ENCODE data around the gene DGKQ.
"Not testable (repeated sequence)": the region's sequence is repeated elsewhere in the genome, so short reads cannot be mapped to it uniquely, and the experiment has no call there.

The DGKQ gene

GRCh38 chr4:1000686-1001260 lies 27.4 kb upstream of the DGKQ start:
- Histone ChIP-seq H2AK5ac (ENCODE audit: low read length) (no peak overlapping the region), H4K8ac (ENCODE audit: low read depth, low read length) (no peak overlapping the region), H2BK5ac (ENCODE audit: low read length) (no peak overlapping the region), H3K4me2 (ENCODE audit: low read length) (no peak overlapping the region), H3K9ac (ENCODE audit: low read length) (no peak overlapping the region), H3K56ac (ENCODE audit: low read length) (no peak overlapping the region), H4K5ac (ENCODE audit: low read length) (no peak overlapping the region), H3K4me3 (ENCODE audit: low read length) (no peak overlapping the region), H3K27ac (ENCODE audit: low read depth, low read length) (no peak overlapping the region), H2BK15ac (replicated peaks; ENCODE audit: low read depth) (no peak overlapping the region), H3K36me3 (ENCODE audit: control insufficient read depth, insufficient read depth, low read length) (no peaks in the 10 kb centered on the region), H3K79me1 (ENCODE audit: low read length) (no peaks in the 10 kb centered on the region), H3K18ac (ENCODE audit: low read length) (no peak overlapping the region), H3K4ac (ENCODE audit: low read depth, low read length) (no peak overlapping the region), H3K4me1 (ENCODE audit: control insufficient read depth, low read depth, low read length) (no peaks in the 10 kb centered on the region), H3K79me2 (ENCODE audit: control insufficient read depth, insufficient read depth, low read length) (no peaks in the 10 kb centered on the region), H3K23ac (ENCODE audit: low read length) (no peak overlapping the region), H3K27me3 (ENCODE audit: insufficient read depth, low read length, poor library complexity) (peaks cover 49% of the 10 kb centered on the region), H2BK120ac (ENCODE audit: low read depth, low read length) (no peak overlapping the region)
- no peak for DNase-seq
- no CpG with 5 or more reads among the region's 15 CpGs for WGBS (ENCODE audit: extremely low coverage, insufficient coverage, low lambda C conversion rate)

GRCh38 chr4:999882-1000425 lies 26.6 kb upstream of the DGKQ start:
- WGBS (ENCODE audit: extremely low coverage, insufficient coverage, low lambda C conversion rate) = no CpG with 5 or more reads among the region's 18 CpGs

GRCh38 chr4:999240-999863 lies 26.0 kb upstream of the DGKQ start:
- not testable (repeated sequence) for H2BK120ac ChIP-seq (ENCODE audit: low read depth, low read length); H3K79me1 ChIP-seq (ENCODE audit: low read length); H3K4ac ChIP-seq (ENCODE audit: low read depth, low read length); H3K79me2 ChIP-seq (ENCODE audit: control insufficient read depth, insufficient read depth, low read length); H3K56ac ChIP-seq (ENCODE audit: low read length); H3K23ac ChIP-seq (ENCODE audit: low read length); H3K4me1 ChIP-seq (ENCODE audit: control insufficient read depth, low read depth, low read length); H4K8ac ChIP-seq (ENCODE audit: low read depth, low read length); H4K5ac ChIP-seq (ENCODE audit: low read length); H3K4me3 ChIP-seq (ENCODE audit: low read length); H3K18ac ChIP-seq (ENCODE audit: low read length); H3K27ac ChIP-seq (ENCODE audit: low read depth, low read length); H2BK5ac ChIP-seq (ENCODE audit: low read length); H3K36me3 ChIP-seq (ENCODE audit: control insufficient read depth, insufficient read depth, low read length); H3K9ac ChIP-seq (ENCODE audit: low read length); H2AK5ac ChIP-seq (ENCODE audit: low read length); H2BK15ac ChIP-seq (replicated peaks; ENCODE audit: low read depth); DNase-seq; H3K4me2 ChIP-seq (ENCODE audit: low read length)
- no CpG with 5 or more reads among the region's 21 CpGs for WGBS (ENCODE audit: extremely low coverage, insufficient coverage, low lambda C conversion rate)
- peaks cover 49% of the 10 kb centered on the region for H3K27me3 ChIP-seq (ENCODE audit: insufficient read depth, low read length, poor library complexity)

More at GRCh38 chr4:999882-1000425, 26.6 kb upstream of the DGKQ start:
- no peak overlapping the region for H2AK5ac ChIP-seq (ENCODE audit: low read length)
- H3K4me2 ChIP-seq (ENCODE audit: low read length) = no peak overlapping the region
- H2BK5ac ChIP-seq (ENCODE audit: low read length) = no peak overlapping the region
- no peaks in the 10 kb centered on the region for H3K4me1 ChIP-seq (ENCODE audit: control insufficient read depth, low read depth, low read length)
- no peak overlapping the region for H2BK120ac ChIP-seq (ENCODE audit: low read depth, low read length)
- H3K27ac ChIP-seq (ENCODE audit: low read depth, low read length) = no peak overlapping the region
- no peak overlapping the region for H3K23ac ChIP-seq (ENCODE audit: low read length)
- H3K18ac ChIP-seq (ENCODE audit: low read length) = no peak overlapping the region
- peaks cover 49% of the 10 kb centered on the region for H3K27me3 ChIP-seq (ENCODE audit: insufficient read depth, low read length, poor library complexity)
- H3K4me3 ChIP-seq (ENCODE audit: low read length) = no peak overlapping the region
- no peak overlapping the region for H3K9ac ChIP-seq (ENCODE audit: low read length)
- no peak overlapping the region for H4K5ac ChIP-seq (ENCODE audit: low read length)
- DNase-seq = no peak
- H3K79me1 ChIP-seq (ENCODE audit: low read length) = no peaks in the 10 kb centered on the region
- no peak overlapping the region for H3K56ac ChIP-seq (ENCODE audit: low read length)
- no peak overlapping the region for H2BK15ac ChIP-seq (replicated peaks; ENCODE audit: low read depth)
- H3K36me3 ChIP-seq (ENCODE audit: control insufficient read depth, insufficient read depth, low read length) = no peaks in the 10 kb centered on the region
- H3K4ac ChIP-seq (ENCODE audit: low read depth, low read length) = no peak overlapping the region
- H3K79me2 ChIP-seq (ENCODE audit: control insufficient read depth, insufficient read depth, low read length) = no peaks in the 10 kb centered on the region
- H4K8ac ChIP-seq (ENCODE audit: low read depth, low read length) = no peak overlapping the region

- no peak for DNase-seq
- Histone ChIP-seq H3K4me3 (ENCODE audit: low read length) (no peak overlapping the region), H2AK5ac (ENCODE audit: low read length) (no peak overlapping the region), H3K4me1 (ENCODE audit: control insufficient read depth, low read depth, low read length) (no peaks in the 10 kb centered on the region), H2BK5ac (ENCODE audit: low read length) (no peak overlapping the region), H3K36me3 (ENCODE audit: control insufficient read depth, insufficient read depth, low read length) (no peaks in the 10 kb centered on the region), H2BK120ac (ENCODE audit: low read depth, low read length) (no peak overlapping the region), H3K23ac (ENCODE audit: low read length) (no peak overlapping the region), H3K18ac (ENCODE audit: low read length) (no peak overlapping the region), H4K8ac (ENCODE audit: low read depth, low read length) (no peak overlapping the region), H3K56ac (ENCODE audit: low read length) (no peak overlapping the region), H3K27me3 (ENCODE audit: insufficient read depth, low read length, poor library complexity) (peaks cover 40% of the 10 kb centered on the region), H3K79me1 (ENCODE audit: low read length) (no peaks in the 10 kb centered on the region), H3K27ac (ENCODE audit: low read depth, low read length) (no peak overlapping the region), H3K9ac (ENCODE audit: low read length) (no peak overlapping the region), H2BK15ac (replicated peaks; ENCODE audit: low read depth) (no peak overlapping the region), H3K4ac (ENCODE audit: low read depth, low read length) (no peak overlapping the region), H4K5ac (ENCODE audit: low read length) (no peak overlapping the region), H3K4me2 (ENCODE audit: low read length) (no peak overlapping the region), H3K79me2 (ENCODE audit: control insufficient read depth, insufficient read depth, low read length) (no peaks in the 10 kb centered on the region)
- no CpG with 5 or more reads among the region's 12 CpGs for WGBS (ENCODE audit: extremely low coverage, insufficient coverage, low lambda C conversion rate)
These were observed 24.8 kb upstream of the DGKQ start for GRCh38 chr4:998096-998691.

- peaks cover 36% of the 10 kb centered on the region for H3K27me3 ChIP-seq (ENCODE audit: insufficient read depth, low read length, poor library complexity)
- DNase-seq = no peak
These were observed 24.2 kb upstream of the DGKQ start for GRCh38 chr4:997375-998071.

More at GRCh38 chr4:997375-998071, 24.2 kb upstream of the DGKQ start:
- H4K5ac ChIP-seq (ENCODE audit: low read length) = no peak overlapping the region
- H3K4me3 ChIP-seq (ENCODE audit: low read length) = no peak overlapping the region
- H3K4ac ChIP-seq (ENCODE audit: low read depth, low read length) = no peak overlapping the region
- H4K8ac ChIP-seq (ENCODE audit: low read depth, low read length) = no peak overlapping the region
- H3K27ac ChIP-seq (ENCODE audit: low read depth, low read length) = no peak overlapping the region
- H3K4me2 ChIP-seq (ENCODE audit: low read length) = no peak overlapping the region
- H3K36me3 ChIP-seq (ENCODE audit: control insufficient read depth, insufficient read depth, low read length) = no peaks in the 10 kb centered on the region
- H3K79me2 ChIP-seq (ENCODE audit: control insufficient read depth, insufficient read depth, low read length) = no peaks in the 10 kb centered on the region
- H3K23ac ChIP-seq (ENCODE audit: low read length) = no peak overlapping the region
- no peaks in the 10 kb centered on the region for H3K4me1 ChIP-seq (ENCODE audit: control insufficient read depth, low read depth, low read length)
- no peak overlapping the region for H2BK15ac ChIP-seq (replicated peaks; ENCODE audit: low read depth)
- no peak overlapping the region for H2BK120ac ChIP-seq (ENCODE audit: low read depth, low read length)
- peak overlapping the region; percentile 49 for H3K56ac ChIP-seq (ENCODE audit: low read length)
- H3K9ac ChIP-seq (ENCODE audit: low read length) = no peak overlapping the region
- no peaks in the 10 kb centered on the region for H3K79me1 ChIP-seq (ENCODE audit: low read length)
- no peak overlapping the region for H2BK5ac ChIP-seq (ENCODE audit: low read length)
- H3K18ac ChIP-seq (ENCODE audit: low read length) = no peak overlapping the region
- H2AK5ac ChIP-seq (ENCODE audit: low read length) = no peak overlapping the region
- WGBS (ENCODE audit: extremely low coverage, insufficient coverage, low lambda C conversion rate) = no CpG with 5 or more reads among the region's 68 CpGs

Measured in mesendoderm (in vitro differentiated cells).